NCI-H1092 (cell line): ENCODE data around the gene SPSB4.

Experiments
- DNase-seq: peaks from one replicate; lab custom pipeline; 2025; lab: John Stamatoyannopoulos, UW

SPSB4 gene

GRCh38 chr3:141055136-141055535 lies 4.0 kb downstream of the SPSB4 start:
- DNase-seq, result no peak

GRCh38 chr3:141055536-141056445 lies 4.6 kb downstream of the SPSB4 start:
- DNase-seq, result no peak

- DNase-seq, result no peak
Observed at GRCh38 chr3:141056751-141057171, 5.6 kb downstream of the SPSB4 start.

GRCh38 chr3:141057436-141057835 lies 6.3 kb downstream of the SPSB4 start:
- DNase-seq, result no peak

- DNase-seq, result no peak
Observed at GRCh38 chr3:141057946-141058800, 7.0 kb downstream of the SPSB4 start.

- DNase-seq, result no peak
Observed at GRCh38 chr3:141058996-141059395, 7.8 kb downstream of the SPSB4 start.

- DNase-seq, result no peak
Observed at GRCh38 chr3:141059816-141060215, 8.7 kb downstream of the SPSB4 start.

GRCh38 chr3:141060327-141060726 lies 9.2 kb downstream of the SPSB4 start:
- no peak for DNase-seq

- DNase-seq, result no peak
Observed at GRCh38 chr3:141063831-141064230, 12.7 kb downstream of the SPSB4 start.

- no peak for DNase-seq
Observed at GRCh38 chr3:141064255-141064926, 13.2 kb downstream of the SPSB4 start.

- DNase-seq, result no peak
Observed at GRCh38 chr3:141065258-141065657, 14.1 kb downstream of the SPSB4 start.

- DNase-seq, result no peak
Observed at GRCh38 chr3:141065841-141066805, 15.0 kb downstream of the SPSB4 start.

GRCh38 chr3:141067206-141067974 lies 16.2 kb downstream of the SPSB4 start:
- no peak for DNase-seq

GRCh38 chr3:141070229-141070628 lies 19.1 kb downstream of the SPSB4 start:
- DNase-seq, result no peak

GRCh38 chr3:141070727-141071357 lies 19.7 kb downstream of the SPSB4 start:
- no peak for DNase-seq

- no peak for DNase-seq
Observed at GRCh38 chr3:141071681-141072260, 20.6 kb downstream of the SPSB4 start.

- no peak for DNase-seq
Observed at GRCh38 chr3:141072950-141073349, 21.8 kb downstream of the SPSB4 start.

GRCh38 chr3:141073580-141073979 lies 22.4 kb downstream of the SPSB4 start:
- no peak for DNase-seq

GRCh38 chr3:141074529-141074928 lies 23.4 kb downstream of the SPSB4 start:
- no peak for DNase-seq
